ENCODE data around the gene OSBPL9. TPM values are rescaled to one million over a fixed set of nuclear protein-coding genes. Genes with fewer than 3 reads are reported as not detected.

OSBPL9 gene
- total RNA-seq, 2 donors from 2014 or later: 59.0 to 59.7 TPM

Other genes starting within 250 kb of the OSBPL9 start
- 10 to 100 TPM; 78.0 to 84.0 TPM for gene EPS15, start 97.8 kb upstream of the OSBPL9 start, total RNA-seq